Central memory CD8-positive, alpha-beta T cell (primary cell): Measurements from ENCODE around the gene ZNF644.
"Not testable (repeated sequence)": the region's sequence is repeated elsewhere in the genome, so short reads cannot be mapped to it uniquely, and the experiment has no call there.

Source experiments
- ATAC-seq: fragments of 150-1000 bp; cut with Tn5 transposase; replicated peaks from 2 replicates; pipeline ENCODE4 v1.10.0; 2022; ENCODE audit warnings: mild to moderate bottlenecking, moderate FRiP score, moderate number of reproducible peaks; ENCODE audit not compliant: poor library complexity, severe bottlenecking; ENCODE audit errors: extremely low read depth
- DNase-seq, 2 donors: peaks; one replicate each; pipeline ENCODE4 v3.0.0; 2021; ENCODE audit warnings: low spot score in 2 of 2
- H3K27ac Mint-ChIP-seq: one replicate; pipeline ENCODE4 v1.8.0; 2022; ENCODE audit warnings: low read depth, mild to moderate bottlenecking, moderate library complexity, mixed read lengths
- H3K27me3 Mint-ChIP-seq: one replicate; pipeline ENCODE4 v1.8.0; 2022; ENCODE audit warnings: mixed read lengths
- H3K36me3 Mint-ChIP-seq: one replicate; pipeline ENCODE4 v1.8.0; 2022; ENCODE audit warnings: mild to moderate bottlenecking, moderate library complexity, mixed read lengths; ENCODE audit not compliant: insufficient read depth
- H3K4me1 Mint-ChIP-seq: one replicate; pipeline ENCODE4 v1.8.0; 2022; ENCODE audit warnings: mixed read lengths
- H3K4me3 Mint-ChIP-seq: one replicate; pipeline ENCODE4 v1.8.0; 2022; ENCODE audit warnings: mild to moderate bottlenecking, moderate library complexity, mixed read lengths
- H3K9me3 Mint-ChIP-seq: one replicate; pipeline ENCODE4 v1.8.0; 2022; ENCODE audit warnings: mixed read lengths

Gene ZNF644

GRCh38 chr1:90936061-90936460 is 85.8 kb downstream of the ZNF644 start:
- no peaks in the 10 kb centered on the region for H3K9me3 Mint-ChIP-seq
- H3K27me3 Mint-ChIP-seq, result no peaks in the 10 kb centered on the region
- no peak overlapping the region for H3K27ac Mint-ChIP-seq
- no peak overlapping the region for H3K4me3 Mint-ChIP-seq
- H3K4me1 Mint-ChIP-seq, result peaks cover 76% of the 10 kb centered on the region
- DNase-seq (no peak), ATAC-seq (no peak)
- peaks cover 49% of the 10 kb centered on the region for H3K36me3 Mint-ChIP-seq

- H3K27me3 Mint-ChIP-seq, H3K9me3 Mint-ChIP-seq, DNase-seq, H3K27ac Mint-ChIP-seq, ATAC-seq, H3K4me3 Mint-ChIP-seq: not testable (repeated sequence)
- H3K4me1 Mint-ChIP-seq, result peaks cover 74% of the 10 kb centered on the region
- peaks cover 12% of the 10 kb centered on the region for H3K36me3 Mint-ChIP-seq
Measured at GRCh38 chr1:90928231-90928630, 93.6 kb downstream of the ZNF644 start.

- H3K27ac Mint-ChIP-seq, DNase-seq, ATAC-seq, H3K9me3 Mint-ChIP-seq, H3K27me3 Mint-ChIP-seq, H3K4me3 Mint-ChIP-seq: not testable (repeated sequence)
- Mint-ChIP-seq H3K4me1 (peaks cover 74% of the 10 kb centered on the region), H3K36me3 (peaks cover 10% of the 10 kb centered on the region)
Measured at GRCh38 chr1:90927674-90928073, 94.2 kb downstream of the ZNF644 start.

- no peak overlapping the region for H3K27ac Mint-ChIP-seq
- H3K4me3 Mint-ChIP-seq, result peak overlapping the region; percentile 30
- peaks cover 80% of the 10 kb centered on the region for H3K4me1 Mint-ChIP-seq
- no peak for DNase-seq
- no peaks in the 10 kb centered on the region for H3K9me3 Mint-ChIP-seq
- H3K27me3 Mint-ChIP-seq, result no peaks in the 10 kb centered on the region
- no peak for ATAC-seq
- peaks cover 12% of the 10 kb centered on the region for H3K36me3 Mint-ChIP-seq
Measured at GRCh38 chr1:90926971-90927370, 94.9 kb downstream of the ZNF644 start.

GRCh38 chr1:90925928-90926869 is 95.6 kb downstream of the ZNF644 start:
- H3K9me3 Mint-ChIP-seq, result no peaks in the 10 kb centered on the region
- peaks cover 11% of the 10 kb centered on the region for H3K36me3 Mint-ChIP-seq
- peaks cover 80% of the 10 kb centered on the region for H3K4me1 Mint-ChIP-seq
- H3K4me3 Mint-ChIP-seq, result peak overlapping the region; percentile 30
- no peak overlapping the region for H3K27ac Mint-ChIP-seq
- no peaks in the 10 kb centered on the region for H3K27me3 Mint-ChIP-seq
- ATAC-seq (peak; percentile 49), DNase-seq (no peak)

GRCh38 chr1:90924982-90925381 is 96.9 kb downstream of the ZNF644 start:
- Mint-ChIP-seq H3K4me1 (peaks cover 77% of the 10 kb centered on the region), H3K4me3 (no peak overlapping the region)

GRCh38 chr1:90922996-90923395 is 98.8 kb downstream of the ZNF644 start:
- DNase-seq (no peak), ATAC-seq (no peak)
- Mint-ChIP-seq H3K4me3 (no peak overlapping the region), H3K36me3 (peaks cover 6% of the 10 kb centered on the region), H3K27ac (no peak overlapping the region), H3K9me3 (no peaks in the 10 kb centered on the region), H3K27me3 (no peaks in the 10 kb centered on the region), H3K4me1 (peaks cover 77% of the 10 kb centered on the region)

More at GRCh38 chr1:90924982-90925381, 96.9 kb downstream of the ZNF644 start:
- no peak for DNase-seq
- H3K36me3 Mint-ChIP-seq, result peaks cover 6% of the 10 kb centered on the region
- no peaks in the 10 kb centered on the region for H3K27me3 Mint-ChIP-seq
- H3K9me3 Mint-ChIP-seq, result no peaks in the 10 kb centered on the region
- no peak for ATAC-seq
- no peak overlapping the region for H3K27ac Mint-ChIP-seq

GRCh38 chr1:90922202-90922601 is 99.6 kb downstream of the ZNF644 start:
- ATAC-seq (no peak), DNase-seq (no peak)
- Mint-ChIP-seq H3K4me3 (peak overlapping the region; percentile 23), H3K27me3 (no peaks in the 10 kb centered on the region), H3K4me1 (peaks cover 71% of the 10 kb centered on the region), H3K36me3 (peaks cover 7% of the 10 kb centered on the region), H3K27ac (no peak overlapping the region), H3K9me3 (no peaks in the 10 kb centered on the region)

- H3K27ac Mint-ChIP-seq, result peak overlapping the region; percentile 34
- ATAC-seq (no peak), DNase-seq (no peak)
- no peaks in the 10 kb centered on the region for H3K27me3 Mint-ChIP-seq
- H3K36me3 Mint-ChIP-seq, result peaks cover 11% of the 10 kb centered on the region
- no peaks in the 10 kb centered on the region for H3K9me3 Mint-ChIP-seq
- H3K4me3 Mint-ChIP-seq, result no peak overlapping the region
- peaks cover 49% of the 10 kb centered on the region for H3K4me1 Mint-ChIP-seq
Measured at GRCh38 chr1:90919900-90920299, 101.9 kb downstream of the ZNF644 start.

- Mint-ChIP-seq H3K9me3 (no peaks in the 10 kb centered on the region), H3K4me1 (peaks cover 45% of the 10 kb centered on the region)
- no peak for ATAC-seq
Measured at GRCh38 chr1:90919190-90919719, 102.6 kb downstream of the ZNF644 start.

GRCh38 chr1:90911353-90911752 is 110.5 kb downstream of the ZNF644 start:
- ATAC-seq, result no peak
- H3K4me3 Mint-ChIP-seq, result no peak overlapping the region
- H3K9me3 Mint-ChIP-seq, result no peaks in the 10 kb centered on the region
- no peaks in the 10 kb centered on the region for H3K27me3 Mint-ChIP-seq
- peaks cover 15% of the 10 kb centered on the region for H3K4me1 Mint-ChIP-seq
- no peak for DNase-seq
- no peak overlapping the region for H3K27ac Mint-ChIP-seq
- peaks cover 11% of the 10 kb centered on the region for H3K36me3 Mint-ChIP-seq

More at GRCh38 chr1:90919190-90919719, 102.6 kb downstream of the ZNF644 start:
- Mint-ChIP-seq H3K36me3 (peaks cover 13% of the 10 kb centered on the region), H3K27ac (no peak overlapping the region), H3K4me3 (no peak overlapping the region), H3K27me3 (no peaks in the 10 kb centered on the region)
- DNase-seq, result no peak

- Mint-ChIP-seq H3K4me3 (no peak overlapping the region), H3K36me3 (peaks cover 20% of the 10 kb centered on the region), H3K9me3 (no peaks in the 10 kb centered on the region), H3K4me1 (peaks cover 32% of the 10 kb centered on the region), H3K27me3 (no peaks in the 10 kb centered on the region), H3K27ac (no peak overlapping the region)
- ATAC-seq (no peak), DNase-seq (no peak)
Measured at GRCh38 chr1:90902672-90903071, 119.2 kb downstream of the ZNF644 start.

GRCh38 chr1:90899263-90899662 is 122.6 kb downstream of the ZNF644 start:
- H3K27me3 Mint-ChIP-seq, result no peaks in the 10 kb centered on the region
- H3K27ac Mint-ChIP-seq, result no peak overlapping the region
- no peaks in the 10 kb centered on the region for H3K9me3 Mint-ChIP-seq
- peaks cover 15% of the 10 kb centered on the region for H3K36me3 Mint-ChIP-seq
- H3K4me3 Mint-ChIP-seq, result no peak overlapping the region
- ATAC-seq (no peak), DNase-seq (no peak)
- peaks cover 27% of the 10 kb centered on the region for H3K4me1 Mint-ChIP-seq
